ENCODE results near the gene CPVL.
A peak's percentile ranks its signal among the peaks of the same experiment; 100 is the strongest.

Gene CPVL

DNA sequence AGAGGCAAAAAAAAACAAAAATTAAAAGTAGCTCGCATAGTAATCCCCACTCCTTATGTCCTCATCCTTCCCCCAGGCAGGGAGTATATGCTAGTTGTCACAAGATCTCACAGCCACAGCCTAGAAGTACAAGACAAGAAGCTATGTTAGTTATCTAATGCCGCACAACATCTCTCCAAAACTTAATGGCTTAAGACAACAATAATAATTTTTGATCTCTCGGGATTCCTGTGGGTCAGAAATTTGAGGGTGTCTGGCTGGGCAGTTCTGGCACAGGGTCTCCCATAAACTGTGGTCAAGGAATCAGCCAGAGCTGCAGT is 39.7 kb downstream of the CPVL start:
- H3K9me3 ChIP-seq (ENCODE audit: control insufficient read depth, insufficient read depth, low read depth, low read length), result no peaks in the 10 kb centered on the region
- TF ChIP-seq SETDB1 (IDR thresholded peaks at IDR 0.05; ENCODE audit: insufficient read length, low read length) (no peak), ZNF23 (tag by site-specific recombination; IDR thresholded peaks at IDR 0.05; ENCODE audit: borderline replicate concordance) (no peak), ZNF416 (tag by site-specific recombination; IDR thresholded peaks at IDR 0.05) (no peak), ZNF354C (tag by site-specific recombination; IDR thresholded peaks at IDR 0.05; ENCODE audit: borderline replicate concordance, low read depth) (no peak), ZNF544 (tag by site-specific recombination; IDR thresholded peaks at IDR 0.05) (no peak), BCL6B (tag by site-specific recombination; IDR thresholded peaks at IDR 0.05) (no peak), GLIS2 (tag by site-specific recombination; IDR thresholded peaks at IDR 0.05) (no peak), MYNN (tag by site-specific recombination; IDR thresholded peaks at IDR 0.05; ENCODE audit: borderline replicate concordance) (no peak), ZNF488 (tag by site-specific recombination; IDR thresholded peaks at IDR 0.05) (no peak), ZBTB8A (tag by site-specific recombination; IDR thresholded peaks at IDR 0.05) (no peak), ZNF791 (tag by site-specific recombination; IDR thresholded peaks at IDR 0.05) (no peak), ZNF391 (tag by site-specific recombination; IDR thresholded peaks at IDR 0.05; ENCODE audit: borderline replicate concordance, low read depth) (no peak), ZNF624 (tag by site-specific recombination; IDR thresholded peaks at IDR 0.05) (no peak), ZFP37 (tag by site-specific recombination; IDR thresholded peaks at IDR 0.05) (no peak), ZNF133 (tag by site-specific recombination; IDR thresholded peaks at IDR 0.05) (no peak), ZNF19 (tag by site-specific recombination; IDR thresholded peaks at IDR 0.05; ENCODE audit: low read depth) (no peak), ZNF211 (tag by site-specific recombination; IDR thresholded peaks at IDR 0.05; ENCODE audit: low read depth) (no peak), ZNF324 (tag by site-specific recombination; IDR thresholded peaks at IDR 0.05) (no peak)
- TF ChIP-seq, protein P1, sequence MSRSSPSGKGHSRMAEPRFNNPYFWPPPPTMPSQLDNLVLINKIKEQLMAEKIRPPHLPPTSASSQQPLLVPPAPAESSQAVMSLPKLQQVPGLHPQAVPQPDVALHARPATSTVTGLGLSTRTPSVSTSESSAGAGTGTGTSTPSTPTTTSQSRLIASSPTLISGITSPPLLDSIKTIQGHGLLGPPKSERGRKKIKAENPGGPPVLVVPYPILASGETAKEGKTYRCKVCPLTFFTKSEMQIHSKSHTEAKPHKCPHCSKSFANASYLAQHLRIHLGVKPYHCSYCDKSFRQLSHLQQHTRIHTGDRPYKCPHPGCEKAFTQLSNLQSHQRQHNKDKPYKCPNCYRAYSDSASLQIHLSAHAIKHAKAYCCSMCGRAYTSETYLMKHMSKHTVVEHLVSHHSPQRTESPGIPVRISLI (tag by site-specific recombination; IDR thresholded peaks at IDR 0.05), result no peak
- TF ChIP-seq, protein P2, sequence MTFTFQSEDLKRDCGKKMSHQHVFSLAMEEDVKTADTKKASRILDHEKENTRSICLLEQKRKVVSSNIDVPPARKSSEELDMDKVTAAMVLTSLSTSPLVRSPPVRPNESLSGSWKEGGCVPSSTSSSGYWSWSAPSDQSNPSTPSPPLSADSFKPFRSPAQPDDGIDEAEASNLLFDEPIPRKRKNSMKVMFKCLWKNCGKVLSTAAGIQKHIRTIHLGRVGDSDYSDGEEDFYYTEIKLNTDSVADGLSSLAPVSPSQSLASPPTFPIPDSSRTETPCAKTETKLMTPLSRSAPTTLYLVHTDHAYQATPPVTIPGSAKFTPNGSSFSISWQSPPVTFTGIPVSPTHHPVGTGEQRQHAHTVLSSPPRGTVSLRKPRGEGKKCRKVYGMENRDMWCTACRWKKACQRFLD (tag by site-specific recombination; IDR thresholded peaks at IDR 0.05), result no peak
- ChIA-PET POLR2A (interaction anchor here (0.5 to 1.2 kb wide), 4 partner anchors 150 to 1381 kb away, joined by 3 to 4 read pairs (median 4); no protein-coding TSS in a partner anchor), CTCF (interaction anchor here (0.6 to 7.9 kb wide), 46 partner anchors 10 to 1424 kb away, joined by 3 to 210 read pairs (median 4); no protein-coding TSS in a partner anchor)
- H3K4me1 ChIP-seq (ENCODE audit: control insufficient read depth, insufficient read depth, low read length), result no peaks in the 10 kb centered on the region
- no peak overlapping the region for H3K27ac ChIP-seq (ENCODE audit: extremely low read depth, low read depth, low read length)
- H3K36me3 ChIP-seq (ENCODE audit: control insufficient read depth in 2 of 2, insufficient read depth in 1 of 2, low read length in 2 of 2), result peaks cover 0 to 9% of the 10 kb centered on the region in 2 experiments; a peak in 1 of 3 replicates
- no peak overlapping the region for H3K4me3 ChIP-seq (ENCODE audit: low read depth, low read length)

GRCh38 chr7:29105752-29106668 is 40.3 kb downstream of the CPVL start:
- Histone ChIP-seq H3K4me1 (ENCODE audit: control insufficient read depth, insufficient read depth, low read length) (no peaks in the 10 kb centered on the region), H3K4me3 (ENCODE audit: low read depth, low read length) (no peak overlapping the region), H3K36me3 (ENCODE audit: control insufficient read depth in 2 of 2, insufficient read depth in 1 of 2, low read length in 2 of 2) (peaks cover 0 to 5% of the 10 kb centered on the region in 2 experiments; a peak in 1 of 3 replicates), H3K9me3 (ENCODE audit: control insufficient read depth, insufficient read depth, low read depth, low read length) (no peaks in the 10 kb centered on the region), H3K27ac (ENCODE audit: extremely low read depth, low read depth, low read length) (no peak overlapping the region)
- POLR2A ChIA-PET, result interaction anchor here (0.5 to 1.2 kb wide), 4 partner anchors 150 to 1382 kb away, joined by 3 to 4 read pairs (median 4); no protein-coding TSS in a partner anchor
- CTCF ChIA-PET, result interaction anchor here (0.6 to 7.9 kb wide), 49 partner anchors 10 to 1423 kb away, joined by 3 to 210 read pairs (median 4); no protein-coding TSS in a partner anchor
- TF ChIP-seq ZBTB8A (tag by site-specific recombination; IDR thresholded peaks at IDR 0.05) (no peak), SP7 (tag by site-specific recombination; IDR thresholded peaks at IDR 0.05) (no peak), ZNF692 (tag by site-specific recombination; IDR thresholded peaks at IDR 0.05) (0 out of 2 replicates have a peak, but pooled peaks have one; percentile 21), ZNF654 (tag by site-specific recombination; IDR thresholded peaks at IDR 0.05; ENCODE audit: low read depth) (peak; percentile 93), ZNF501 (tag by site-specific recombination; IDR thresholded peaks at IDR 0.05) (no peak), ZNF561 (tag by site-specific recombination; IDR thresholded peaks at IDR 0.05; ENCODE audit: borderline replicate concordance) (no peak), ZNF521 (tag by site-specific recombination; IDR thresholded peaks at IDR 0.05) (no peak)
- TF ChIP-seq, protein P3, sequence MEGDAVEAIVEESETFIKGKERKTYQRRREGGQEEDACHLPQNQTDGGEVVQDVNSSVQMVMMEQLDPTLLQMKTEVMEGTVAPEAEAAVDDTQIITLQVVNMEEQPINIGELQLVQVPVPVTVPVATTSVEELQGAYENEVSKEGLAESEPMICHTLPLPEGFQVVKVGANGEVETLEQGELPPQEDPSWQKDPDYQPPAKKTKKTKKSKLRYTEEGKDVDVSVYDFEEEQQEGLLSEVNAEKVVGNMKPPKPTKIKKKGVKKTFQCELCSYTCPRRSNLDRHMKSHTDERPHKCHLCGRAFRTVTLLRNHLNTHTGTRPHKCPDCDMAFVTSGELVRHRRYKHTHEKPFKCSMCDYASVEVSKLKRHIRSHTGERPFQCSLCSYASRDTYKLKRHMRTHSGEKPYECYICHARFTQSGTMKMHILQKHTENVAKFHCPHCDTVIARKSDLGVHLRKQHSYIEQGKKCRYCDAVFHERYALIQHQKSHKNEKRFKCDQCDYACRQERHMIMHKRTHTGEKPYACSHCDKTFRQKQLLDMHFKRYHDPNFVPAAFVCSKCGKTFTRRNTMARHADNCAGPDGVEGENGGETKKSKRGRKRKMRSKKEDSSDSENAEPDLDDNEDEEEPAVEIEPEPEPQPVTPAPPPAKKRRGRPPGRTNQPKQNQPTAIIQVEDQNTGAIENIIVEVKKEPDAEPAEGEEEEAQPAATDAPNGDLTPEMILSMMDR (tag by site-specific recombination; IDR thresholded peaks at IDR 0.05), result peak; percentile 64

Data from HEK293 (cell line).